Astrocyte of the spinal cord (primary cell): Measurements from ENCODE around the gene KATNB1.

ENCODE experiments used
- DNase-seq: peaks from one replicate; pipeline ENCODE4 v3.0.0; 2011; ENCODE audit warnings: low read depth, low spot score
- H3K4me3 ChIP-seq: 2 replicates; pipeline ENCODE4 v1.5.1; 2011; ENCODE audit warnings: low read depth, mild to moderate bottlenecking, low read length, moderate library complexity
- in situ Hi-C: cut with HindIII; loops from 2 replicates; pipeline ENCODE4 v1.10.0; 2017; ENCODE audit warnings: low sequenced_read_pairs
- TF ChIP-seq, protein P1 (sequence below): IDR thresholded peaks from 2 replicates; pipeline ENCODE4 v1.5.1; 2012; ENCODE audit warnings: low read depth, mild to moderate bottlenecking, low read length, inconsistent platforms

The KATNB1 gene

DNA sequence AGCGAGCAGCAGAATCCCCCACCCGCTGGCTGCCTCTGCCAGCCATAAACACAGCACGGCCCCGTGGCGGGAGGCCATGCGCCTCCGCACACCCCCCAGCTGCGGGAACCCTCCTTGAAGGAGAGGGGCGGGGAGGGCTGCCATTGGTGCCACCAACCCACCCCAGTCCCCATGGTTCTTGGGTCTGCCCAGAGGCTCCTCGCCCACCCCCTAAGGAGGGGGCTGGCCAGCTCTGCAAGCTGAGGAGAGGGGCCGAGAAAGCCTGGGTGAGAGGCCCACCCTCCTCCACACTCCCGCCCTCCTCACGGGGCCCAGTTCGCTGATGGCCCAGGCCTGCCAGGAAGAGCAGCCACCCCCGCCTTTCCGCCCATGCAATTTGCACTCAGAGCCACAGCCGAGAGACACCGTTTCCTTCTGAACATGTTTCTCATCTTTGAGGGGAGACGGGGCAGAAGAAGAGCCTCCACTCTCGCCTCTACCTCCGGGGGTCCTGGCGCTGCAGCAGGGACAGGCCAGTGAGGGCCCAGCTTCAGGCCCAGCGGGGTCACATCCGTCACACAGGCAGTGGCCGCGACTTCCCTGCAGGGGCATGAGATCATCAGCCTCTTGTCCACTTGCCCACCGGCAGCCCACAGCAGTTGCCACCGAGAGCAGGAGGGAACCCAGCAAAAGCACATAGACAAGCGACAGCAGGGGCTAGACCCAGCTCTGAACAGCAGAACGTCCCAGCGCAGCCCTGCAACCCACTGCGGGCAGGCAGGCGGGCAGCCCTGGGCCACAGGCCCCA is 23.0 kb downstream of the KATNB1 start:
- DNase-seq, result no peak
- no peak overlapping the region for H3K4me3 ChIP-seq
- TF ChIP-seq, protein P1, sequence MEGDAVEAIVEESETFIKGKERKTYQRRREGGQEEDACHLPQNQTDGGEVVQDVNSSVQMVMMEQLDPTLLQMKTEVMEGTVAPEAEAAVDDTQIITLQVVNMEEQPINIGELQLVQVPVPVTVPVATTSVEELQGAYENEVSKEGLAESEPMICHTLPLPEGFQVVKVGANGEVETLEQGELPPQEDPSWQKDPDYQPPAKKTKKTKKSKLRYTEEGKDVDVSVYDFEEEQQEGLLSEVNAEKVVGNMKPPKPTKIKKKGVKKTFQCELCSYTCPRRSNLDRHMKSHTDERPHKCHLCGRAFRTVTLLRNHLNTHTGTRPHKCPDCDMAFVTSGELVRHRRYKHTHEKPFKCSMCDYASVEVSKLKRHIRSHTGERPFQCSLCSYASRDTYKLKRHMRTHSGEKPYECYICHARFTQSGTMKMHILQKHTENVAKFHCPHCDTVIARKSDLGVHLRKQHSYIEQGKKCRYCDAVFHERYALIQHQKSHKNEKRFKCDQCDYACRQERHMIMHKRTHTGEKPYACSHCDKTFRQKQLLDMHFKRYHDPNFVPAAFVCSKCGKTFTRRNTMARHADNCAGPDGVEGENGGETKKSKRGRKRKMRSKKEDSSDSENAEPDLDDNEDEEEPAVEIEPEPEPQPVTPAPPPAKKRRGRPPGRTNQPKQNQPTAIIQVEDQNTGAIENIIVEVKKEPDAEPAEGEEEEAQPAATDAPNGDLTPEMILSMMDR, result no peak
- in situ Hi-C loops, result no loop called here

GRCh38 chr16:57759131-57759530 is 23.6 kb downstream of the KATNB1 start:
- DNase-seq, result no peak
- no peak overlapping the region for H3K4me3 ChIP-seq
- in situ Hi-C loops, result no loop called here
- TF ChIP-seq, protein P1, result no peak

DNA sequence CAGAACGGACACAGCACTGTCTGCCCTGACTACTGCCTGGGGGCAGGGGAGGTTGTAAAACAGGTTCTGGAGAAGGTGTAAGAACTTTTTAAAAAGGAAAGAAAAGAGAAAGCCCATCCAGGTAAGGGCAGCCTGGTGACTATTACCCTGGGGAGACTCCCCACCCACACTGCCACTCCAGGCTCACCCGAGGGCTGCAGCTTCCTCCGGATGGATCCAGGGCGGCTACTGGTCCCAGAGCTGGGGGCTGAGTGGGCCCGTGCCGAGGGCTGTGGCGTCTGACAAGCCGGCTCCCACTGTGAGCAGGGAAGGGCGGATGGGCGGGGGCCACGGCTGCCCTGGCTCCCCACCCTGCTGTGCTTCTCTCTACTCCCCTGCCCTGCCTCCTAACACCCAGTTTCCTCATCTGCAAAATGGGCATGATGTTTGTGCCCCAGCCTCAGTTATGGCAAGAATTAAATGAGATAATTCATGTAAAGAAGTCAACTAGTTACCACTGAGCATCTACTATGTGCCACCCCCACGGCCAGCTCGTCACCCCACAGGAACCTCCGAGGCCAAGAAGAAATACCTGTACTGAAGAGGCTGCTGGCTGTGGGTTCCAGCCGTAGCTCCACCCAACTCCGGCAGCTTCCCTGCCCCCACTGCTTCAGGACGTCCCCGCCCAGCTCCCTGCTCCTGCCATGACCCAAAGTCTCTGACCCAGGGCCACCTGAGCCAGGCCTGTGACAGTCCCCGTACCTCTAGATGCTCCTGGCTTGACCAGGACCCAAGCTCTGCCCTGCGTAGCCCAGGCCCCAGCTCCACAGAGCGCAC is 24.2 kb downstream of the KATNB1 start:
- no peak for DNase-seq
- in situ Hi-C loops, result no loop called here
- H3K4me3 ChIP-seq, result no peak overlapping the region
- TF ChIP-seq, protein P1, result no peak

DNA sequence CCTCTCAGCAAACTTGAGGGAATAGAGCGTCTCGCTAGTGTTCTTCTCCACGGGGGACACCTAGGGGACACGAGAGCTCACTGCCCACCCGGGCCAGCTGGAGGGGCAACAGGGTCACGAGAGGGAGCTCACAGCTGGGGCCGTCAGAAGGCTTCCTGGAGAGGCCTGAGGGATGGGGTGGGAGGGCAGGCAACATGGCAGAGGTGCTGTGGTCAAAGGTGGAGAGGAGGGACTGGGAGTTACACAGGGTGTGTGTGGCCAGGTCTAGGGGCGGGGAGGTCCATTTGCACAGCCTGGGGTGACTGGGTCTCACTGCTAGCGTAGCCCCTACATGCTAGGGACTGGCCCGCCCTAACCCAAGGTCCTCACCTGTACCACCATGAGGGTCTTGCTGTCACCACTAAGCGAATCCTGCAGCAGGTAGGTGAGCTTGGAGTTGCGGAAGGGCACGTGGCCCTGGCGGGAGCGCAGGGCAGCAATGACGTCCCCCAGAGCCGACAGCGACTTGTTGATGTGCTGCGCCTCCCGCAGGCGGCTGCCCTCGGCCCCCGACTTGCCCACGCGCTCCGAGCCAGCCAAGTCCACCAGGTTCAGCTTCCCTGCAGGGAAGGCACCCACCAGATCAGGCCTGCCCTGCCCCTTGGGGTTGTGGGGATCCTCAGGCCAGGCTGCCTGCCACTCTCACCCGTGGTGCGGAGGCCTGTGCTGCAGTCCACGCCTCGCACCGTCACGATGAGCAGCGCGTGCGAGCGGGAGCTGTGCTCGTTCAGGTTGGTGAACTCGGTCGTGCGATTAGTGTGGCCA is 25.0 kb downstream of the KATNB1 start:
- no peak for DNase-seq
- no peak overlapping the region for H3K4me3 ChIP-seq
- TF ChIP-seq, protein P1, result no peak
- in situ Hi-C loops, result no loop called here

DNA sequence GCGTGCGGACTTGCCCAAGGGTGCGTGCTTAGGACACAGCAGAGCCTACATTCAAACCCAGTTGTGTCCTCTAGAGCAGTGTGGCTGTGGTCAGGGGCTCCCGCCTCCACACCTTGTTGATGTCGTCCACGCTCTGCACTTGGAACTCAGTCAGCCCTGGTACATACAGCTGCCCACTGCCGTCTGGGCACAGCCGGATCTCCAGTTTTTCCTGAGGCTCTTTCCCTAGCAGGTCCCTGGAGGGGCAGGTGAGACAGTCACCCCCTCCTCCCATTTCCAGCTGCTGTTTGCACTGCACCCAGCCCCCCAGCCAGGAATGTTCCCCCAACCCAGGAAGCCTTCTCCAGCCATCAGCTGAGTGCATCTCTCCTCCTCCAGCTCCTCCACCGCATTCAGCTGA is 25.7 kb downstream of the KATNB1 start:
- in situ Hi-C loops, result no loop called here
- TF ChIP-seq, protein P1, result no peak
- no peak for DNase-seq

DNA sequence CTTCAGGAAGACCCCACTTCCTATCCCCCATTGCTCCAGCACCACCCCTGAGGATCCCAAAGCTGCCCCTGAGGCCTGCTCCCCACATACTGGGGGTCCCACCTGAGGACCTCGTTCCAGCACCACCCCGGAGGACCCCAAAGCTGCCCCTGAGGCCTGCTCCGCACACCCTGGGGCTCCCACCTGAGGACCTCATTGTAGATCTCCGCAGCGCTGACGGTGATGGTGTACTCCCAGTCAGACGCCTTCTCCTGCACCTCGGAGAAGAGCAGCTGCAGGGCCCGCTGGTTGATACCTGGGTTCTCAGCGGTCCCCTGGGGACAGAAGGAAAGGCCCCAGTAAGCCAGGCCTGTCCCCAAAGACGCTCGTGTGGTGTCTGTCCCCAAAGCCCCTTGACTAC is 26.4 kb downstream of the KATNB1 start:
- in situ Hi-C loops, result no loop called here
- no peak for DNase-seq
- TF ChIP-seq, protein P1, result no peak
- H3K4me3 ChIP-seq, result no peak overlapping the region

More for the DNA sequence above, 25.7 kb downstream of the KATNB1 start:
- H3K4me3 ChIP-seq, result no peak overlapping the region
